ENCODE measurements around the gene NDEL1. TPM values are rescaled to one million over a fixed set of nuclear protein-coding genes. Genes with fewer than 3 reads are reported as not detected.

Gene NDEL1
- total RNA-seq, 1 experiment from 2014 or later, result 38.4 TPM

GRCh38 chr17:8472663-8473062 is 37.0 kb downstream of the NDEL1 start:
- no peaks in the 10 kb centered on the region for H3K27me3 ChIP-seq (ENCODE audit: insufficient read depth, low read length)
- TF ChIP-seq CTCF (conservative IDR thresholded peaks at IDR 0.05), result no peak
- no peaks in the 10 kb centered on the region for H3K23me2 ChIP-seq (ENCODE audit: insufficient read length, low read depth, low read length, poor library complexity, severe bottlenecking)
- H4K8ac ChIP-seq (replicated peaks; ENCODE audit: insufficient read length, low read depth, low read length), result no peak overlapping the region
- H2BK120ac ChIP-seq (ENCODE audit: low read depth, low read length, poor library complexity, severe bottlenecking), result no peak overlapping the region
- no peak overlapping the region for H2AK5ac ChIP-seq (ENCODE audit: insufficient read length, low read length)
- H3K9ac ChIP-seq (ENCODE audit: extremely low read depth, insufficient read length, low read length), result no peak overlapping the region
- H2BK20ac ChIP-seq (ENCODE audit: low read depth, low read length, poor library complexity, severe bottlenecking), result no peak overlapping the region
- H3K4me1 ChIP-seq (ENCODE audit: insufficient read depth, low read length), result no peaks in the 10 kb centered on the region
- DNase-seq, result no peak
- H3K18ac ChIP-seq (ENCODE audit: insufficient read length, low read depth, low read length), result no peak overlapping the region
- H2BK5ac ChIP-seq (ENCODE audit: insufficient read length, low read length), result no peak overlapping the region
- H4K5ac ChIP-seq (ENCODE audit: insufficient read length, low read depth, low read length), result no peak overlapping the region
- no peak overlapping the region for H3K14ac ChIP-seq (ENCODE audit: insufficient read depth, low read length)
- H3K9me3 ChIP-seq (ENCODE audit: control insufficient read depth, low read depth, low read length), result no peaks in the 10 kb centered on the region
- Mint-ChIP-seq H3K27ac (peak overlapping the region in 2 of 3 experiments; percentile 13 to 68; a peak in 3 of 7 replicates), H3K36me3 (ENCODE audit: insufficient read depth in 1 of 3, low read depth in 3 of 3) (peaks cover 24 to 71% (median 55%) of the 10 kb centered on the region in 3 experiments; a peak in 6 of 7 replicates), H3K4me1 (no peaks in the 10 kb centered on the region), H3K4me3 (no peak overlapping the region), H3K9me3 (no peaks in the 10 kb centered on the region), H3K27me3 (ENCODE audit: low read depth) (no peaks in the 10 kb centered on the region)
- no peaks in the 10 kb centered on the region for H3K79me1 ChIP-seq (ENCODE audit: insufficient read depth, low read depth, low read length, poor library complexity, severe bottlenecking)
- H3K4me2 ChIP-seq (ENCODE audit: insufficient read depth, insufficient read length, low read length), result no peak overlapping the region
- H3K56ac ChIP-seq (ENCODE audit: insufficient read length, low read depth, low read length), result no peak overlapping the region
- H2BK12ac ChIP-seq (ENCODE audit: insufficient read length, low read depth, low read length), result no peak overlapping the region
- H3K27ac ChIP-seq (ENCODE audit: insufficient read length, low read depth, low read length), result no peak overlapping the region
- no peak overlapping the region for H3K23ac ChIP-seq (ENCODE audit: insufficient read length, low read depth, low read length)
- H2AFZ ChIP-seq (ENCODE audit: low read length), result no peak overlapping the region
- H3K4ac ChIP-seq (ENCODE audit: low read depth, low read length), result no peak overlapping the region
- no CpG with 5 or more reads among the region's 8 CpGs for WGBS (ENCODE audit: extremely low coverage, insufficient read length, low lambda C conversion rate)
- no peak overlapping the region for H2BK15ac ChIP-seq (ENCODE audit: low read depth, low read length)
- H4K91ac ChIP-seq (ENCODE audit: insufficient read length, low read depth, low read length), result no peak overlapping the region
- no peaks in the 10 kb centered on the region for H3K79me2 ChIP-seq (ENCODE audit: insufficient read depth, low read length)
- H3T11ph ChIP-seq (ENCODE audit: low read length), result no peak overlapping the region
- H4K20me1 ChIP-seq (ENCODE audit: control insufficient read depth, insufficient read depth, insufficient read length), result peaks cover 3% of the 10 kb centered on the region

All from H9 (cell line).